GM21390 (cell line): ENCODE results near the gene AMELY.
"Not testable (repeated sequence)": the region's sequence is repeated elsewhere in the genome, so short reads cannot be mapped to it uniquely, and the experiment has no call there.

Experiments
- ATAC-seq: cut with Tn5 transposase; IDR thresholded peaks from one replicate; pipeline ENCODE4 v1.9.1; 2021; ENCODE audit not compliant: unreplicated experiment

The AMELY gene

GRCh38 chrY:6911253-6911881, at the start of gene AMELY:
TSS of gene AMELY (minus strand) at chrY:6911752. CDS start at chrY:6872608, 39,144 bp downstream.
- ATAC-seq, result no peak

GRCh38 chrY:6949947-6950346, 38.4 kb upstream of the AMELY start:
- no peak for ATAC-seq

GRCh38 chrY:6948378-6948777, 36.8 kb upstream of the AMELY start:
- no peak for ATAC-seq

GRCh38 chrY:6947695-6948094, 36.1 kb upstream of the AMELY start:
- ATAC-seq, result no peak

- no peak for ATAC-seq
Observed at GRCh38 chrY:6935497-6935896, 23.9 kb upstream of the AMELY start.

GRCh38 chrY:6931779-6932396, 20.3 kb upstream of the AMELY start:
- ATAC-seq, result no peak

- no peak for ATAC-seq
Observed at GRCh38 chrY:6929237-6929636, 17.7 kb upstream of the AMELY start.

GRCh38 chrY:6928265-6928664, 16.7 kb upstream of the AMELY start:
- ATAC-seq, result no peak

GRCh38 chrY:6921061-6921460, 9.5 kb upstream of the AMELY start:
- ATAC-seq, result no peak

- ATAC-seq, result no peak
Observed at GRCh38 chrY:6913362-6913761, 1.8 kb upstream of the AMELY start.

GRCh38 chrY:6910372-6911252, 940 bp downstream of the AMELY start, which contains the start of gene TBL1Y:
TSS of gene TBL1Y (plus strand) at chrY:6910697. CDS start at chrY:7025085, 114,388 bp downstream.
- no peak for ATAC-seq

GRCh38 chrY:6909856-6910255, 1.7 kb downstream of the AMELY start:
- ATAC-seq, result no peak

GRCh38 chrY:6909118-6909521, 2.4 kb downstream of the AMELY start:
- ATAC-seq, result no peak

GRCh38 chrY:6908021-6908420, 3.5 kb downstream of the AMELY start:
- not testable (repeated sequence) for ATAC-seq

GRCh38 chrY:6907591-6907990, 4.0 kb downstream of the AMELY start:
- ATAC-seq, result no peak

GRCh38 chrY:6902116-6902515, 9.4 kb downstream of the AMELY start:
- not testable (repeated sequence) for ATAC-seq

- no peak for ATAC-seq
Observed at GRCh38 chrY:6895236-6895635, 16.3 kb downstream of the AMELY start.

GRCh38 chrY:6894496-6894895, 17.1 kb downstream of the AMELY start:
- no peak for ATAC-seq

GRCh38 chrY:6849384-6849783, 62.2 kb downstream of the AMELY start:
- ATAC-seq, result no peak

GRCh38 chrY:6842650-6843049, 68.9 kb downstream of the AMELY start:
- not testable (repeated sequence) for ATAC-seq
